G401.6 (cell line): ENCODE results near the gene PPFIA2.

Experiments
- FAIRE-seq: peaks from 2 replicates; lab custom pipeline; 2012; peaks lifted over from hg19 to GRCh38; lab: Jason Lieb, UNC

The PPFIA2 gene

GRCh38 chr12:81543621-81544139 lies 215.5 kb downstream of the PPFIA2 start:
- no peak for FAIRE-seq

GRCh38 chr12:81542065-81543010 lies 216.8 kb downstream of the PPFIA2 start:
- no peak for FAIRE-seq

GRCh38 chr12:81541121-81541520 lies 218.0 kb downstream of the PPFIA2 start:
- FAIRE-seq, result no peak

- FAIRE-seq, result no peak
Observed at GRCh38 chr12:81539279-81539678, 219.9 kb downstream of the PPFIA2 start.

GRCh38 chr12:81533054-81533453 lies 226.1 kb downstream of the PPFIA2 start:
- FAIRE-seq, result no peak

GRCh38 chr12:81530352-81530751 lies 228.8 kb downstream of the PPFIA2 start:
- no peak for FAIRE-seq

GRCh38 chr12:81520064-81520945 lies 238.8 kb downstream of the PPFIA2 start:
- FAIRE-seq, result no peak

GRCh38 chr12:81518638-81519037 lies 240.5 kb downstream of the PPFIA2 start:
- FAIRE-seq, result no peak

GRCh38 chr12:81517296-81517695 lies 241.9 kb downstream of the PPFIA2 start:
- FAIRE-seq, result no peak

GRCh38 chr12:81502912-81503695 lies 256.0 kb downstream of the PPFIA2 start:
- FAIRE-seq, result no peak

- no peak for FAIRE-seq
Observed at GRCh38 chr12:81500788-81501187, 258.4 kb downstream of the PPFIA2 start.

- no peak for FAIRE-seq
Observed at GRCh38 chr12:81499809-81500208, 259.3 kb downstream of the PPFIA2 start.

GRCh38 chr12:81492131-81492720 lies 266.9 kb downstream of the PPFIA2 start:
- no peak for FAIRE-seq

- FAIRE-seq, result no peak
Observed at GRCh38 chr12:81472934-81473333, 286.2 kb downstream of the PPFIA2 start.

GRCh38 chr12:81470923-81471322 lies 288.2 kb downstream of the PPFIA2 start:
- no peak for FAIRE-seq

GRCh38 chr12:81468206-81468605 lies 290.9 kb downstream of the PPFIA2 start:
- FAIRE-seq, result no peak

GRCh38 chr12:81465876-81466275 lies 293.3 kb downstream of the PPFIA2 start:
- no peak for FAIRE-seq

GRCh38 chr12:81465191-81465590 lies 294.0 kb downstream of the PPFIA2 start:
- FAIRE-seq, result no peak

GRCh38 chr12:81461163-81461562 lies 298.0 kb downstream of the PPFIA2 start:
- FAIRE-seq, result no peak

- no peak for FAIRE-seq
Observed at GRCh38 chr12:81450920-81451739, 308.0 kb downstream of the PPFIA2 start.

- no peak for FAIRE-seq
Observed at GRCh38 chr12:81441629-81442028, 317.5 kb downstream of the PPFIA2 start.
